Renal cortex interstitium (tissue), 11 donors: Measurements from ENCODE around the gene HGS. TPM values are rescaled to one million over a fixed set of nuclear protein-coding genes. Genes with fewer than 3 reads are reported as not detected.
"Not testable (repeated sequence)": the region's sequence is repeated elsewhere in the genome, so short reads cannot be mapped to it uniquely, and the experiment has no call there.

Experiments
- DNase-seq, 11 donors: peaks; one replicate each; pipeline ENCODE4 v3.0.0-alpha.2; 2013; ENCODE audit warnings: low read depth in 9 of 11, low spot score in 4 of 11; ENCODE audit errors: extremely low read depth in 1 of 11
- polyA plus RNA-seq, 3 donors: library from polyadenylated mRNA; unstranded; fragments of 120-200 nt; gene quantifications; one replicate each; pipeline ENCODE4 v1.2.1, GENCODE V29; 2013; ENCODE audit not compliant: insufficient read length in 3 of 3

HGS gene
- polyA plus RNA-seq, 3 donors: 87.7 to 111 (median 107) TPM

DNA sequence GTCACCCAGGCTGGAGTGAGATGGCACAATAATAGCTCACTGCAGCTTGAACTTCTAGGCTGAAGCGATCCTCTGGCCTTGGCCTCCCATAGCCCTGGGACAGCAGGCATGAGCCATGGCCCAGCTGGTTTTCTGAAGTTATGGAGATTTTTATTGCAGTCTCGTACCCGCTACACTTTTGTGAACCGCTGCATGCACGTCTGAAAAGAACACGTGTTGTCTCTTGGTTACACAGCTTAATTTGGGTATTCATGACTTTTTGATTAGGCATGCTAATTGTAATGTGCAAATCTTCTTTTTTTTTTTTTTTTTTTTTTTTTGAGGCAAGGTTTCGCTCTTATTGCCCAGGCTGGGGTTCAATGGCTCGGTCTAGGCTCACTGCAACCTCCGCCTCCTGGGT, 41.6 kb downstream of the HGS start:
- no peak for DNase-seq

DNA sequence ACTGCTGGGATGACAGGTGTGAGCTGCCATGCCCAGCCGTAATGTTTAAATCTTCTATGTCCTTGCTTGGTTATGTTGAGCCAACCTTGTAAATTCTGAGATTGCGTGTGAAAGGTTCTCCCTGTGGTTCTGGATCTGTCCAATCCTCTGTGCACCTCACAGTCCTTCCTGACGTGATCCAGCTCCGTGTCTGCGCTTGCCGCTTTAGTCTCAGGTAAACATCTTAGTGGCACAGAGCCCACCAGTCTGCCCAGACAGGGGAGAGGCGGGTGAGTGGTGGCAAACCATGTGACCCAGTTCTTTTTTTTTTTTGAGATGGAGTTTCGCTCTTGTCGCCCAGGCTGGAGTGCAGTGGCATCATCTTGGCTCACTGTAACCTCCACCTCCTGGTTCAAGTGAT, 42.2 kb downstream of the HGS start:
- no peak for DNase-seq

DNA sequence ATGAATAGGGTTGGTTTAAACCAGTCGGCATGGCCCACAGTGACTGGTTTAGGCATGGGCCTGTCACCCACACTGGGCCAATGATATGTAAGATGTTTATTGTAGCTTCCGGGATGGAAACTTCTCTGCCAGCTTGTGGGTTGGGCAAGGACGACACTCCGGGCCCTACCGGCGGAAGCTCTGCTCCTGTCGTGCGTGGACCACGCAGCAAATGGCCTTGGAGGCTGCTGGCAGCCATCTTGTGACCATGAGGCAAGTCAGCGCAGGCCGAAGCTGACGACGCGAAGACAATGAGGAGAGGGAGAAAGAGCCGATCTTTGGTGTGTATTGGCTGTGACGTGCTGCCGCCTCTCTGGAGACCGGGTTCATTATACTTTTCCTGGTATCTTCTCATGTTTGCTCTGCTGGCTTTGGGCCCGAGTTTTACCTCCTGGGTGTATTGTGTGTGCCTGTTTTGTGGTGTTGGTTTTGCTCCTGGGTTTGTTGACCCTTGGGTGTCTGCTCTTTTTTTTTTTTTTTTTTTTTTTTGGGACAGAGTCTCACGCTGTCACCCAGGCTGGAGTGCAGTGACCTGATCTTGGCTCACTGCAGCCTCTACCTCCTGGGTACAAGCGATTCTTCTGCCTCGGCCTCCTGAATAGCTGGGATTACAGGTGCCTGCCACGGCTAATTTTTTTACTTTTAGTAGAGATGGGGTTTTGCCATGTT, 43.7 kb downstream of the HGS start:
- no peak for DNase-seq

DNA sequence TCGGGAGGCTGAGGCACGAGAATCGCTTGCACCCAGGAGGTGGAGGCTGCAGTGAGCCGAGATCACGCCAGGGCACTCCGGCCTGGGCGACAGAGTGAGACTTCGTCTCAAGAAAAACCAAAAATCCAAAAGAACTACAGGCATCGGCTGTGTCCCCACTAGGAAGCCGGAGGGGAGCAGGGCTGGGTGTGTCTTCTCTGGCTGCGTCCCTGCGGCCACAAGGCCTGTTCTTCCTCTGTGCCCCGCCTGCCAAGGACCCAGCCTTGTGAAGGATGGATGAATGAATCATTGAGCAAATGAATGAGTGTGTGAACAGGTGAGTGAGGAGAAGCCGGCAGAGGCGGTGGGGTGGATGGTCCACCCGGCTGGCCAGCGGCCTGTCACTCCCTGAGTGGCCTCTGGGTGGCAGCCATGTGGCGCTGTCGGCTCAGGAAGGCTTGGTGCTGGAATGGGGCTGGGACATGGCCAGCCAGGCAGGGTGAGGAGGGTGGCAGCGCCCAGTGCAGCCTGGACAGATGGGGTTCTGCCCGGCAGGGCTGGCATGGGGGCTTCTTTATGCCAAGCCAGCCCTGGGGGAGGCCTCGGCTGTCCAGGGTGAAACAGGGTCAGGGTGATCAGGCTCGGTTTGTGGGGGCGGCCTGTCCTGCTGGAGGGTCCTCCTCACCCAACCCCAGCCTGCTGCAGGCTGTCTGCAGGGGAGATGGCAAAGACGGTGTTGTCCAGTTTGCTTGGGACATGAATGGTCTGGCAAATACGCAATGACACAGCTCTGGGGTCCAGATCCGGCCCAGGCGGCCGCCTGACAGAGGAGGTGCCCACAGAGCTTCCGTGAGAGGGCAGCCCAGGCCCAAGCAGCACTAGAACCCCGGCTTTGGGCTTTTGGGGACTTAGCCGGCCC, 49.9 kb downstream of the HGS start:
- peak in 2 of 11 donors; percentile 49 for DNase-seq

DNA sequence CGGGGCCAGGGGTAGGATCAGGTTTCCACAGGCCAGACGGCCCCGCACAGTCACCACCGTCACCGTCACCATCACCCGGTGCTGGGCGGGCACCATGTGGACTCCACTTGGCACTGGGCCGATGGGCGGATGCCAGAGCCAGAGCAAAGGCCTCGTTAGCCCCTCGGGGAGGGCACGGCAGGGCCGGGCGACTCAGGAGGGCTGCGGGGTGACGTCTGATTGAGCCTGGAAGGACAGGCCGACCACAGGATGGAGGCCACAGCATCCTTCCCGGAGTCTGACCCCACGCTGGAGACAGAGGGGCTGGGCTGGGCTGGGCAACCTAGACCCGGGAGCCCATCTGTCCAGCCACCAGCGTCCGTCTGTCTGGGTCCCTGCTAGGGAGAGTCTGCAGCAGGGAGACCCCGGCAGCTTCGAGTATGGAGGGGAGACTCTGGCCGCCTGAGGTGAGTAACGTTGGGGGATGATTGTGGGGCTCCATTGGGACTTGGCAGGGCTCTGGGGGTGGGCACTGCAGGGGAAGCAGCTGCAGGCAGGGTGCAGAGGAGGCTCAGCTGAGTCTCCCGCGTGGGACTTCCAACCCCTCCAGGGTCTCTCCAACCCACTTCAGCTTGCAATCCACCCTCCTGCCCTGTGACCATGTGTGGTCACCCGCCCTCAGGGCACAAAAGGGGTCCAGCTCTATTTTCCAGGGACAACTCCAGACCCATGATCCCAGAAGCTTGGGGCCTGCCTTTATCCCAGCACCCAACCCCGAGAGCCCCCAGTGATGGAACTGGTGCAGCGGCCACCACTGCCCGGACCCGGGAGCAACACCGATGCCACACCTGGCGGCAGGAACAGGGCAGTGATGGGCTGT, 50.8 kb downstream of the HGS start:
- no peak for DNase-seq

DNA sequence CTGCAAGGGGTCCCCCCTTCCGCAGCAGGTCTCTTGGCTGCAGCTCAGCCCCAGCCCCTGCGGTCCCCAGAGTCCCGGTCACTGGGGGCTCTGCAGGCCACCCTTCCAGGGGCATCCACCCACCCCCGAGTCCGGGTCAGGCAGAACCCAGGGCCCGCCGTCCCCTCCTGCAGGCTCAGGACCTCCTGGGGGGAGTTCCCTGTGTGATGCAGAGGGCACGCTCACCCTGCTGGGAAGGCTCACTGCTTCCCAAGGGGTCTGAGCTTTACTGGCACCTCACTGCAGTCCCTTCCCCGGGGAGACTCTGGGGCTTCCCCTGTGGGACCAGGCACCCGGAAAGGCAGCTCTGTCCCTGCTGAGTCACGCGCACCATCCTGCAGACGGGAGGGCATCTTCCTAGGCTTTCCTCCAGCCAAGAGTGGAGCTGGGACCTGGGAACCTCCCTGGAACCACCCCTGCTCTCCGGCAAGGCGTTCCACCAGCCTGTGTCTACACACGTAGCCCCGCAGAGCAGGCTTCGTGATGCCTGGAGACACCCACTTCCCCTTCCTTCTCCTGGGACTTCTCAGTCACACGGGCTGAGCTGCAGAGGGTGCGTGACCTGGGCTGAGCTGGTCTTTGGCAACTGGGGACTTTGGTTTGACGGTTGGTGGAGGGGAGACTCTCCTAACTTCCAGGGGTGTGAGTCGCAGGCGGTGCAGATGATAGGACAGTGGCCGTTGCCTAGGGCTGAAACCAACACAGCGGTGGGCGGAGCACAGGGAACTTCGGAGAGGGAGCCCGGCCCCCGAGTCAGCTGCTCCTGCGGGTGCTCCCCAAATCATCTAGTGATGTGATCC, 51.7 kb downstream of the HGS start:
- DNase-seq: no peak

DNA sequence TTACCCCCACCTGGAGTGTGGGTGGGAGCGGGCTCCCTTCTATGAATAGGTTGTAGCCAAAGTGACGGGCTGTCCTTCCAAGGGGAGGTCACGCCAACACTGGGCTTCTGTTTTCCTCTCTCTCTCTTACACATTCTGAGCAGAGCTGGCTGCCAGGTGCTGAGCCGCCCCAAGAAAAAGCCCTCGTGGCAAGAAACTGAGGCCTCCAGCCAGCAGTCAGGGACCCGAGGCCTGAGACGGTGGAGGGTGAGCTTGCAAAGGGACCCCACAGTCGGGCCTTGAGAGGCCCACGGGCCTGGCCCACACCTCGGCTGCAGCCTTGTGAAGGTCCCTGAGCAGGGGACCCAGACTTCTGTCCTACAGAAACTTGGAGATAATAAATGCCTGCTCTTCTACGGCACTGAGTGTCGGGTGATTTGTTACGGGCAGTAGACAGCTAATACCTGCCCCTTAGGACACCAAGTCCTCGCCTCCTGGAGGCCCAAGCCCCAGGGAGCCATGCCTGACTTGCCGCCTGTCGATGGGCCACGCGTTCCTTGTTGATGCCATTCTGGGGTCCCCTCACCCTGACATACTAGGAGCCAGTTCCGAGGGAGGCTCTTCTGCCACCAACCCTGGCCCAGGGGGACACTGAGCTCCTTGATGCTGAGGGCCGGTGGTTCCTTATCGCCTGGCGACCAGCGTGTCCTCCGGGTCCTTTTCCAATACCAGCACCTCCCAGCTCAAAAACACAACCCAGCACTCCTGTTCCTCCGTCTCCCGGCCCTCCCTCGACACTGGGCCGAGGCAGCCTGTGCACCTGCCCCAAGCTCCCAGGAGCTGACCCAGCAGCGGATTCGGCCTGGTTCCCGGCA, 54.4 kb downstream of the HGS start:
- DNase-seq: no peak

DNA sequence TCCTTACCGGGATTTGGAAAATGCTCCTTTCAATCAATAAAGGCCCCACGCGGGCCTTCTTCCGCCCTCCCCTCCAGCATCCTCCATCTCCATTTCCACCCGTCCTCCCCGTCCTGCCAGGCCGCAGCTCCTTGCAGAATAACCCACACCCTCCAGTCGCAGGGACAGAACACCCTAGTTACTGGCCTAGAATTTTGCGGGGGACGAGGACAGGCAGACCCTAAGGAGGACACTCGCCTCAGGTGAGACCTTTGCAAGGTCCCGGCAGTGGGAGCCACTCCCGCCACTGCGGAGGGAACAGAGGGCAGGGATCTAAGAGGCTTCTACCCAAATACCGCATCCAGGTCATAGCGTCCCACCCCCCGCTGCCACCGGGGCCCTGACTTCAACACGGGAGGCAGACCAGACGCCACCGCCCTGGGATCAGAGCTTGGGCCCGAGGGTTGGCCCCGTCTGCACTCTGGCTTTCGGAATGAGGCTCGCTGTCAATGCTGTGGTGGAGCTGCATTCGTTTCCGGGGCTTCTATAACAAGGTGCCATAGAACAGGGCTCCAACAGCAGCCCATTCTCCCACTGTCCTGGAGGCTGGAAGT, 55.1 kb downstream of the HGS start:
- DNase-seq: no peak

DNA sequence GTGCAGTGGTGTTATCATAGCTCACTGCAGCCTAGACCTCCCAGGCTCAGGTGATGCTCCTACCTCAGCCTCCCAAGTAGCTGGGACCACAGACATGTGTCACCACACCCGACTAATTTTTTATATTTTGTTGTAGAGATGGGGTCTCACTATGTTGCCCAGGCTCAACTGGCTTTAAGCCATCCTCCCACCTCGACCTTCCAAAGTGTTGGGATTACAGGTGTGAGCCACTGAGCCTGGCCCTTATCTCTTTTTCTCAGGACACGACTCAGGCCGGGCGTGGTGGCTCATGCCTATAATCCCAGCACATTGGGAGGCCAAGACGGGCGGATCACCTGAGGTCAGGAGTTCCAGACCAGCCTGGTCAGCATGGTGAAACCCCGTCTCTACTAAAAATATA, 55.8 kb downstream of the HGS start:
- not testable (repeated sequence) for DNase-seq

DNA sequence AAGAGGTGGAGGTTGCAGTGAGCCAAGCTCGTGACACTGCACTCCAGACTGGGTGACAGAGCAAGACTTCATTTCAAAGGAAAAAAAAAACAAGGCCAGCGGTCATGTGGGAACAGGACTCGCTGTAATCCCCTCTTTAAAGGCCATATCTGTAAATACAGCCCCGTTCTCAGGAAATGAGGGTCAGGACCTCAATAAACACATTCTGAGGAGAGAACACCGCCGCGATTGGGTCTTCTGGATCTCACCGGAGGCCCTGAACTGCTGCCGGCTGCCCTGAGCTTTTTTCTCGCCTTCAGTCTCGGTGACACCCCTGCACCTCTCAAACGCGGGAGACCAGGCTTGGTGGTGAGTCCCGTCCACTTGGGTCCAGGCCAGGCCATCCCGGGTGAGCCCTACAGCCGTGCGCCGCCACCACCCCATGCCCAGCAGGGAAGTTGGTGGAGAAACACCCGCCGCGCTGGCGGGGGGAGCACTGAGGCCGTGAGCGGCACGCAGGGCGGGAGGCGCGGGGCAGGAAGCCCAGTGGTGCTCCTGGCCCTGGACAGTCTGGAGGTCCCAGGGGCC, 56.7 kb downstream of the HGS start:
- DNase-seq: no peak

DNA sequence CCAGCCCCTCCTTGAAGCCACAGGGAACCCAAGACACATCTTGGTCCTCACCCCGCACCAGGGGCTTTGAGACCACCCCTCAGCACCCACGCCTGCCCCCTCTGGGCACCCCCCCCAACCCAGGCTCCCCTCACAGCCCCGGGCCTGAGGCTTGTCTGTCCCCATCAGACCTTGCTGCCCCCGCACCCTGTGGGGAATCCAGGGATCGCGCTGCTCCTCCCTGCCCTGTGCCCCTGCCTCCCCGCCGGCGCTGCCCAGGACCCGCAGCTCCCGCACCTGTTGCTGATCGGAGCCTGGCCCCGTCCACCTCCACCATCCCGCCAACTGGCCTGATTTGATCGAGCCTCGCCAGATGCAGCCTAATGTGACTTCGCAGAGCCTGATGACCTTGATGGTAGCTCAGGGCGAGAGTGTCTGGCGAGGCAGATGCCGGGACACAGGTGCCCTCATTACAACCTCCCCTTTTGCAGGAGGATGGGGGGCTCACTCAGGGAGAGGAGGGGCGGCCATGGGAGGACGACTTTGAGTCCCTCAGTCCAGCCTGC, 57.3 kb downstream of the HGS start:
- DNase-seq: no peak

DNA sequence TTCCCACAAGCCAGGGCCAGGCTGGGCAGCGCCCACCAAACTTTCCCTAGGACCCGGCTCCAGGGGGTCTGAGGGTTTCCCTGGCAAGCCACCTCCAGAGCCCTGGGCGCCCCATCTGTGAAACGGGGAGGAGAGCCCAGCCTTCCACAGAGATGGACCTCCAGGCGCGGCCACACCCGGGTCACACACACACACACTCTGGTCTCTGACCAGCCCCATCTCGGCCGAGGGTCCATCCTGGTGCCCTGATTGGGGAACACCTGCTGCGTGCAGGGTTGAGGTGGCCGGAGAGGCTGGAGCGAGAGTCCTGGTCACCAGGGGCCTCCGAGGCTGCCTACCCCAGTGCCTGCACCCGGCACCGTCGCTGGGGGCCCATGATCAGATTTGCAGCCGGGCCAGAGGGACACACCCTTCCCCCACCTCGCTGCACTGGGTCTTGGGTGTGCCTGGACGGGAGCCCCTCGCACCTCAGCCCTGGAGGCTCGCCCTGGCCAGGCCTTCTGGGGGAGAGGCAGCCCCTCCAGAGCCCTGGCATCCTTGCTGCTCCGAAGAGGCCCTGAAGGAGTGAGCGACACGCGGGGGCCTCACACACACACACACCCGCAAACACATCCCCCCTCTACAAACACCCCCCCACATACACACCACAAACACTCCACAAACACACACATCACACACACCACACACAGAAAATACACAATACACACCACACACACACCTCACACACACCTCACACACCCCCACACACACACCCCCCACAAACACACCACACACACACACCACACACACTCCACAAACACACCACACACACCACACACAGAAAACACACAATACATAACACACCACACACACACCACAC, 58.0 kb downstream of the HGS start:
- no peak for DNase-seq
